Islet precursor cell (in vitro differentiated cells): Measurements from ENCODE around the gene DMWD.

Experiments
- DNase-seq: peaks from one replicate; pipeline ENCODE4 v3.0.0-alpha.2; 2018

Gene DMWD

GRCh38 chr19:45742969-45743368, 49.7 kb downstream of the DMWD start:
- DNase-seq = no peak

- DNase-seq = no peak
Observed at GRCh38 chr19:45739498-45740439, 52.9 kb downstream of the DMWD start.

GRCh38 chr19:45733160-45733810, 59.4 kb downstream of the DMWD start, which contains the start of gene MEIOSIN:
Gene MEIOSIN (plus strand): TSS chr19:45733439. CDS start chr19:45735377, 1,938 bp downstream.
- no peak for DNase-seq
